SK-N-MC (cell line): ENCODE measurements around the gene PLCD3.

Source experiments
- EZH2 ChIP-seq: fragments of 200-600 bp; sonication (generic); IDR thresholded peaks from one replicate; pipeline ENCODE4 v1.6.1; 2017; ENCODE audit warnings: antibody characterized with exemption
- FOXP2 ChIP-seq: optimal IDR thresholded peaks from 2 replicates; pipeline ENCODE3; 2011; ENCODE audit warnings: mild to moderate bottlenecking, moderate library complexity; ENCODE audit not compliant: insufficient read depth; ENCODE audit errors: extremely low read length, control extremely low read depth
- POLR2AphosphoS5 ChIP-seq: IDR thresholded peaks from 2 replicates; pipeline ENCODE4 v1.6.1; 2012; ENCODE audit warnings: mild to moderate bottlenecking, low read depth, low read length, borderline replicate concordance

GRCh38 chr17:45098081-45098868 is 34.0 kb downstream of the PLCD3 start:
- no peak for TF ChIP-seq POLR2AphosphoS5
- no peak for TF ChIP-seq EZH2
- TF ChIP-seq FOXP2 = no peak
